Astrocyte (in vitro differentiated cells and primary cell): ENCODE results near the gene FNDC5. TPM values are rescaled to one million over a fixed set of nuclear protein-coding genes. Genes with fewer than 3 reads are reported as not detected.

Experiments used
- DNase-seq: peaks from one replicate; pipeline ENCODE4 v3.0.0-alpha.2; 2010; ENCODE audit warnings: low read depth
- FAIRE-seq: peaks from 2 replicates; lab custom pipeline; 2011; peaks lifted over from hg19 to GRCh38; lab: Jason Lieb, UNC
- H2AFZ ChIP-seq: 2 replicates; pipeline ENCODE4 v1.6.0; 2012; ENCODE audit warnings: low read depth, low read length, inconsistent platforms
- H3K27ac ChIP-seq: 2 replicates; pipeline ENCODE4 v1.5.1; 2011; ENCODE audit warnings: low read depth, low read length, inconsistent platforms
- H3K27me3 ChIP-seq: 2 replicates; pipeline ENCODE4 v1.6.0; 2011; ENCODE audit warnings: low read length, inconsistent platforms; ENCODE audit not compliant: insufficient read depth
- H3K36me3 ChIP-seq: 2 replicates; pipeline ENCODE4 v1.5.1; 2011; ENCODE audit warnings: low read length, inconsistent platforms; ENCODE audit not compliant: insufficient read depth
- H3K4me1 ChIP-seq: 2 replicates; pipeline ENCODE4 v1.5.1; 2011; ENCODE audit warnings: low read length, inconsistent platforms; ENCODE audit not compliant: insufficient read depth
- H3K4me2 ChIP-seq: 2 replicates; pipeline ENCODE4 v1.6.0; 2012; ENCODE audit warnings: low read length, inconsistent platforms
- H3K4me3 ChIP-seq: 2 replicates; pipeline ENCODE4 v1.5.1; 2011; ENCODE audit warnings: low read depth, mild to moderate bottlenecking, low read length, inconsistent platforms; ENCODE audit not compliant: insufficient read depth
- H3K79me2 ChIP-seq: 2 replicates; pipeline ENCODE4 v1.6.0; 2012; ENCODE audit warnings: mild to moderate bottlenecking, low read length, inconsistent platforms; ENCODE audit not compliant: insufficient read depth
- H3K9ac ChIP-seq: 2 replicates; pipeline ENCODE4 v1.6.0; 2012; ENCODE audit warnings: mild to moderate bottlenecking, low read length, inconsistent platforms
- H3K9me3 ChIP-seq: 2 replicates; pipeline ENCODE4 v1.5.1; 2012; ENCODE audit warnings: low read depth, mild to moderate bottlenecking, low read length, inconsistent platforms; ENCODE audit not compliant: insufficient read depth
- H4K20me1 ChIP-seq: 2 replicates; pipeline ENCODE4 v1.6.0; 2012; ENCODE audit warnings: low read length, inconsistent platforms; ENCODE audit not compliant: insufficient read depth
- H3K27ac Mint-ChIP-seq: one replicate; pipeline ENCODE4 v1.8.0; 2021; ENCODE audit warnings: mild to moderate bottlenecking, mixed read lengths; ENCODE audit not compliant: unreplicated experiment
- H3K27me3 Mint-ChIP-seq: one replicate; pipeline ENCODE4 v1.8.0; 2021; ENCODE audit warnings: low read depth, mixed read lengths; ENCODE audit not compliant: unreplicated experiment
- H3K36me3 Mint-ChIP-seq: one replicate; pipeline ENCODE4 v1.8.0; 2021; ENCODE audit warnings: low read depth, mixed read lengths; ENCODE audit not compliant: unreplicated experiment
- H3K4me1 Mint-ChIP-seq: one replicate; pipeline ENCODE4 v1.8.0; 2021; ENCODE audit warnings: low read depth, mixed read lengths; ENCODE audit not compliant: unreplicated experiment
- H3K4me3 Mint-ChIP-seq: one replicate; pipeline ENCODE4 v1.8.0; 2021; ENCODE audit warnings: mild to moderate bottlenecking, moderate library complexity, mixed read lengths; ENCODE audit not compliant: unreplicated experiment
- H3K9me3 Mint-ChIP-seq: one replicate; pipeline ENCODE4 v1.8.0; 2021; ENCODE audit warnings: mild to moderate bottlenecking, mixed read lengths; ENCODE audit not compliant: unreplicated experiment
- CTCF ChIP-seq: IDR thresholded peaks from 2 replicates; pipeline ENCODE4 v1.5.1; 2011; ENCODE audit warnings: low read depth, mild to moderate bottlenecking, inconsistent platforms, low read length, moderate library complexity; ENCODE audit not compliant: insufficient read depth
- EZH2 ChIP-seq: IDR thresholded peaks from 2 replicates; pipeline ENCODE4 v1.6.1; 2012; ENCODE audit warnings: mild to moderate bottlenecking, low read length, inconsistent platforms; ENCODE audit not compliant: insufficient read depth
- total RNA-seq: library from RNA; stranded (reverse); gene quantifications from 2 replicates; pipeline ENCODE4 v1.2.1, GENCODE V29; 2021

The FNDC5 gene
- total RNA-seq, 1 donor from 2014 or later, result 0.39 TPM

DNA sequence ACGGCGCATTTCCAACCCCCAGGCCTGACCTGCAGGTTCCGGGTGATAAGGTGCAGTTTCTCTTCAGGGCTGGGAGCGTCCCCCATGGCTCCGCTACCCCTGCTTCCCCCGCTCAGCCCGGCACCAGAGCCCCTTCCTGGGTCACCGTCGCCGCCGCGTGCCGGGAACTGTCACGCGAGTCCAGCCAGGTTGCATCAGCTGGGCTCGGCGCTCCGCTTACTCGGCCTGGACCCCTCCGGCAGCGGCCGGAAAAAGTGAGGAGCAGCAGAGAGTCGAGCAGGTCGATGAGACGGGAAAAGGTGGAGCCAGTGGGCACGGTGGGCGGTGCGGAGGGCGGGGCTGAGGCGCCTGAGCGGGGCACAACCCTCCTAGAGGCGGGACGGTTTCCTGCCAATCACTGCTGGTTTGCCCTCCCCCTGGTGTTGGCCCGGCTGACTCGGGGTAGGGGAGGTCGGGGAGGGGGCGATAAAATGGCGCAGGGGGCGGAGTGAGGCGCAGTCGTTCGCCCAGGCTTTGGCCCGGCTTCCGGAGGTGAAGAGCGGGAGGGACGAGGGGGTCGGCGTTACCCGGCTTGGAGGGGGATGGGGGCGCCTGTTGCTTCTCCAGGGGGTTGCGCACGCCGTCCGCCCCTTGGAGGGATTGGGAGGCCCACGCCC is 53.4 kb downstream of the FNDC5 start, which contains the start of the genes S100PBP and YARS1:
S100PBP (plus strand) TSS at position 495 of the 656 bp plus-strand sequence. CDS start 8,447 bp downstream, outside the sequence.
YARS1 (minus strand) TSS at position 200 of the 656 bp plus-strand sequence; CDS start at position 86, 114 bp downstream.
- Histone ChIP-seq H3K27me3 (no peaks in the 10 kb centered on the region), H2AFZ (peak within 1 kb of the TSS; percentile 92), H3K4me2 (peak within 1 kb of the TSS; percentile 88), H3K4me3 (peak within 1 kb of the TSS; percentile 95), H3K79me2 (peaks cover 95% of the 10 kb centered on the region), H3K9me3 (no peaks in the 10 kb centered on the region), H3K9ac (peak within 1 kb of the TSS; percentile 95), H3K4me1 (peaks cover 28% of the 10 kb centered on the region), H3K27ac (peak within 1 kb of the TSS; percentile 95), H3K36me3 (no peaks in the 10 kb centered on the region), H4K20me1 (peaks cover 31% of the 10 kb centered on the region)
- no peak for FAIRE-seq
- Mint-ChIP-seq H3K27ac (peak within 1 kb of the TSS; percentile 97), H3K27me3 (no peaks in the 10 kb centered on the region), H3K9me3 (no peaks in the 10 kb centered on the region), H3K4me1 (peaks cover 21% of the 10 kb centered on the region), H3K36me3 (peaks cover 15% of the 10 kb centered on the region), H3K4me3 (peak within 1 kb of the TSS; percentile 98)
- TF ChIP-seq CTCF, result no peak
- no peak for TF ChIP-seq EZH2
- peak; percentile 94 for DNase-seq

GRCh38 chr1:32816676-32817158 is 54.0 kb downstream of the FNDC5 start:
- H3K9me3 ChIP-seq, result no peaks in the 10 kb centered on the region
- Mint-ChIP-seq H3K9me3 (no peaks in the 10 kb centered on the region), H3K4me1 (peaks cover 21% of the 10 kb centered on the region), H3K36me3 (peaks cover 17% of the 10 kb centered on the region), H3K4me3 (peak overlapping the region; percentile 98), H3K27me3 (no peaks in the 10 kb centered on the region), H3K27ac (peak overlapping the region; percentile 97)
- peak overlapping the region; percentile 86 for H3K4me2 ChIP-seq
- FAIRE-seq (no peak), DNase-seq (no peak)
- H3K36me3 ChIP-seq, result no peaks in the 10 kb centered on the region
- H3K9ac ChIP-seq, result peak overlapping the region; percentile 95
- H3K4me3 ChIP-seq, result peak overlapping the region; percentile 95
- H3K4me1 ChIP-seq, result peaks cover 28% of the 10 kb centered on the region
- H3K27me3 ChIP-seq, result no peaks in the 10 kb centered on the region
- H4K20me1 ChIP-seq, result peaks cover 37% of the 10 kb centered on the region
- peak overlapping the region; percentile 95 for H3K27ac ChIP-seq
- TF ChIP-seq CTCF (no peak), EZH2 (no peak)
- H3K79me2 ChIP-seq, result peaks cover 96% of the 10 kb centered on the region
- H2AFZ ChIP-seq, result peak overlapping the region; percentile 28
